Measurements from ENCODE around the gene CASKIN1.

CASKIN1 gene

GRCh38 chr16:2173366-2173765 lies 23.0 kb downstream of the CASKIN1 start:
- no peaks in the 10 kb centered on the region for H3K9me3 ChIP-seq (ENCODE audit: insufficient read depth, low read length)
- H3K4me2 ChIP-seq (ENCODE audit: low read length): no peak overlapping the region
- H3K27me3 ChIP-seq (ENCODE audit: low read depth, low read length): no peaks in the 10 kb centered on the region
- H2AFZ ChIP-seq (ENCODE audit: low read depth, low read length): no peak overlapping the region
- H4K20me1 ChIP-seq (ENCODE audit: insufficient read depth, low read length): no peaks in the 10 kb centered on the region
- H3K36me3 ChIP-seq (replicated peaks; ENCODE audit: low read depth, low read length): peaks cover 15% of the 10 kb centered on the region
- no peak overlapping the region for H3K9ac ChIP-seq (ENCODE audit: low read length)
- no peak overlapping the region for H3K4me3 ChIP-seq (ENCODE audit: low read length)
- TF ChIP-seq CTCF (IDR thresholded peaks at IDR 0.05; ENCODE audit: low read depth, low read length) (no peak), EZH2phosphoT487 (IDR thresholded peaks at IDR 0.05; ENCODE audit: low read depth) (no peak)
- no peaks in the 10 kb centered on the region for H3K4me1 ChIP-seq (ENCODE audit: low read length)
- no peaks in the 10 kb centered on the region for H3K79me2 ChIP-seq (ENCODE audit: low read length)
- no peak overlapping the region for H3K27ac ChIP-seq (ENCODE audit: low read length)

- no peak overlapping the region for H3K27ac ChIP-seq (ENCODE audit: low read length)
- no peaks in the 10 kb centered on the region for H3K9me3 ChIP-seq (ENCODE audit: insufficient read depth, low read length)
- H3K36me3 ChIP-seq (replicated peaks; ENCODE audit: low read depth, low read length): peaks cover 18% of the 10 kb centered on the region
- H3K9ac ChIP-seq (ENCODE audit: low read length): no peak overlapping the region
- no peaks in the 10 kb centered on the region for H4K20me1 ChIP-seq (ENCODE audit: insufficient read depth, low read length)
- H3K27me3 ChIP-seq (ENCODE audit: low read depth, low read length): no peaks in the 10 kb centered on the region
- no peak for TF ChIP-seq EZH2phosphoT487 (IDR thresholded peaks at IDR 0.05; ENCODE audit: low read depth)
- TF ChIP-seq CTCF (IDR thresholded peaks at IDR 0.05; ENCODE audit: low read depth, low read length): no peak
- H3K79me2 ChIP-seq (ENCODE audit: low read length): no peaks in the 10 kb centered on the region
- H2AFZ ChIP-seq (ENCODE audit: low read depth, low read length): no peak overlapping the region
- no peaks in the 10 kb centered on the region for H3K4me1 ChIP-seq (ENCODE audit: low read length)
- no peak overlapping the region for H3K4me2 ChIP-seq (ENCODE audit: low read length)
- H3K4me3 ChIP-seq (ENCODE audit: low read length): no peak overlapping the region
Measured at GRCh38 chr16:2172688-2173335, 23.6 kb downstream of the CASKIN1 start.

- H2AFZ ChIP-seq (ENCODE audit: low read depth, low read length): no peak overlapping the region
- H3K79me2 ChIP-seq (ENCODE audit: low read length): no peaks in the 10 kb centered on the region
- H3K4me1 ChIP-seq (ENCODE audit: low read length): no peaks in the 10 kb centered on the region
- H3K27me3 ChIP-seq (ENCODE audit: low read depth, low read length): no peaks in the 10 kb centered on the region
- H3K9ac ChIP-seq (ENCODE audit: low read length): no peak overlapping the region
- no peak overlapping the region for H3K4me2 ChIP-seq (ENCODE audit: low read length)
- no peak for TF ChIP-seq EZH2phosphoT487 (IDR thresholded peaks at IDR 0.05; ENCODE audit: low read depth)
- no peak for TF ChIP-seq CTCF (IDR thresholded peaks at IDR 0.05; ENCODE audit: low read depth, low read length)
- peaks cover 23% of the 10 kb centered on the region for H3K36me3 ChIP-seq (replicated peaks; ENCODE audit: low read depth, low read length)
- no peaks in the 10 kb centered on the region for H3K9me3 ChIP-seq (ENCODE audit: insufficient read depth, low read length)
- no peak overlapping the region for H3K27ac ChIP-seq (ENCODE audit: low read length)
- no peak overlapping the region for H3K4me3 ChIP-seq (ENCODE audit: low read length)
- no peaks in the 10 kb centered on the region for H4K20me1 ChIP-seq (ENCODE audit: insufficient read depth, low read length)
Measured at GRCh38 chr16:2171601-2172178, 24.7 kb downstream of the CASKIN1 start.

GRCh38 chr16:2170587-2171435 lies 25.6 kb downstream of the CASKIN1 start:
- peaks cover 26% of the 10 kb centered on the region for H3K36me3 ChIP-seq (replicated peaks; ENCODE audit: low read depth, low read length)
- H3K27me3 ChIP-seq (ENCODE audit: low read depth, low read length): no peaks in the 10 kb centered on the region
- no peak overlapping the region for H3K9ac ChIP-seq (ENCODE audit: low read length)
- H3K4me3 ChIP-seq (ENCODE audit: low read length): no peak overlapping the region
- no peaks in the 10 kb centered on the region for H4K20me1 ChIP-seq (ENCODE audit: insufficient read depth, low read length)
- TF ChIP-seq CTCF (IDR thresholded peaks at IDR 0.05; ENCODE audit: low read depth, low read length): no peak
- no peak for TF ChIP-seq EZH2phosphoT487 (IDR thresholded peaks at IDR 0.05; ENCODE audit: low read depth)
- no peak overlapping the region for H3K4me2 ChIP-seq (ENCODE audit: low read length)
- H3K27ac ChIP-seq (ENCODE audit: low read length): no peak overlapping the region
- no peaks in the 10 kb centered on the region for H3K79me2 ChIP-seq (ENCODE audit: low read length)
- H3K9me3 ChIP-seq (ENCODE audit: insufficient read depth, low read length): no peaks in the 10 kb centered on the region
- H2AFZ ChIP-seq (ENCODE audit: low read depth, low read length): no peak overlapping the region
- H3K4me1 ChIP-seq (ENCODE audit: low read length): no peaks in the 10 kb centered on the region

All from OCI-LY3 (cell line).